ENCODE results near the gene RBMS1. TPM values are rescaled to one million over a fixed set of nuclear protein-coding genes. Genes with fewer than 3 reads are reported as not detected.

RBMS1 gene
- total RNA-seq, 1 donor from 2014 or later: 60.8 TPM

- no peak for ATAC-seq
- intact Hi-C loops (cut with micrococcal nuclease): no loop called here
These were observed 188.4 kb downstream of the RBMS1 start for GRCh38 chr2:160305081-160305750.

GRCh38 chr2:160303527-160303926 is 190.1 kb downstream of the RBMS1 start:
- ATAC-seq (peak; percentile 66), DNase-seq (no peak)
- intact Hi-C loops (cut with micrococcal nuclease): no loop called here

More at GRCh38 chr2:160305081-160305750, 188.4 kb downstream of the RBMS1 start:
- DNase-seq: no peak

DNA sequence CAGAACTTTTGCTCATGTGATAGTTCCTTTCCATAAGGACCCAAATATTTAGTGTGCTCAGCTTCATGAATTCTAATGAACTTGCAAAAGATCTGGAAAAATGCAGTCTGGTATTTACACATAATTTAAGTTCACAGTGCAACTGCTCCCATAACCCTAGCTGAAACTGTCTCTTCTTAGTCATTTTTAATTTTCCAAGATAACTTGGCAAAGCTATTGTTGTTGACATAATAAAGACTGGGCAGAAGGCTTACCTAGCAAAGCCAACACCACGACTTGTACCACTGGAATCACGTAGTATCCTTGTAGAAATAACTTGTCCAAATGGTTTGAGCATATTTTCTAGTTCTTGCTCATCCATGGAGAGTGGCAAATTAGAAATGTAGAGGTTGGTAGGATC is 190.5 kb downstream of the RBMS1 start:
- DNase-seq: no peak
- intact Hi-C loops (cut with micrococcal nuclease): no loop called here
- no peak for ATAC-seq

DNA sequence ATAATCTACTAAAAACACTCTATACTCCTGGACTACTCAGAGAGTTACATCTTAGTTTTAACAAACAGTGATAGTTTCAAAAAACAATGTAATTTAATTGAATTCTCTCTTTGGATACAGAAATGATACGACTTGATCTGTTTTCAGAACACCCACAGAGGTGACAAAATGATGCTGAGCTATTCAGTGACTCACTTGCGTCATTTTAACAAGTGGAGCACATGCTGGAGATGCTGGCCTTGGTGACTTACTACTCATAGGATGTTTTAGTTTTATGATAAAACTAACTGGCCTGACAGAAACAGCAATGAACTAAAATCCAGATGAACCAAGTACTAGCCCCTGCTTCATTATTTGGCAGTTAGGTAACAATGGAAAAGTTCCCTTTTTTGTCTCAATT is 192.2 kb downstream of the RBMS1 start:
- ATAC-seq: no peak
- intact Hi-C loops (cut with micrococcal nuclease): no loop called here
- no peak for DNase-seq

DNA sequence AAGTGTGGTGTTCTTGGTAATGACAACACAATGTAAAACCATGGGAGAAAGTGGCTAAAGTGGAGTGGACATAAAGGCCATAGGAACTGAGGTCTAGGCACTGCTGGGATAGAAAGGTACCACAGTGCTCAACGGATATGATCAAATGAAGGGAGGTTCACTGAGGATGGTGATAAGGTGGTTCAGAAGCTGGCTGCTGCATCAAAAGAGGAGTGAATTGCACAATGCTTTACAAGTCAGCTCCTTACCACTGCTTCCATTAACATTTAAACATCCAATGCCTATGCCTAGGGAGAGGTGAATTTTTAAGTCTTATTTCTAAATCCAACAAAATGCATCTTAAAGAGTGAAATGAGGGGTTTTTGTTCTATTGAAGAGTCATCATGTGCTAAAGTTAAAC is 193.4 kb downstream of the RBMS1 start:
- ATAC-seq (no peak), DNase-seq (no peak)
- intact Hi-C loops (cut with micrococcal nuclease): no loop called here

DNA sequence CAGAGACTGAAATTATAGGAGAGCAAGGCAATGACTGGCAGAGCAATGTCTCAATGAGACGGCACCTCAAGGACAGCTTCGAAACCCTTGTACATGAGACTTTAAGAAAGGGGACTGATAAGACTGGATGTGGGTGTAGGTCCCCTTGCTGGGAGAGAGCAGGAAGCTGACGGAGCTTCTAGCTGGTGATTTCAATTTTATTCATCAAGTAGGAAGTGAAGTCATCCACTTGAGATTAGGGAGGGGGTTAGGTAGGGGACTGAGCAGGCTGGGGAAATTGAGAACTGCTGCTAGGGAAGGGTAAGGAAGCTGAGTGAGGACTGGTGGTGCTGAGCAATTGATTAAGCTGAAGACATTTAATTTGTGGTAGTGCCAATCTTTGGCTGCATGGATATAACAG is 194.1 kb downstream of the RBMS1 start:
- ATAC-seq: no peak
- intact Hi-C loops (cut with micrococcal nuclease): no loop called here
- no peak for DNase-seq

DNA sequence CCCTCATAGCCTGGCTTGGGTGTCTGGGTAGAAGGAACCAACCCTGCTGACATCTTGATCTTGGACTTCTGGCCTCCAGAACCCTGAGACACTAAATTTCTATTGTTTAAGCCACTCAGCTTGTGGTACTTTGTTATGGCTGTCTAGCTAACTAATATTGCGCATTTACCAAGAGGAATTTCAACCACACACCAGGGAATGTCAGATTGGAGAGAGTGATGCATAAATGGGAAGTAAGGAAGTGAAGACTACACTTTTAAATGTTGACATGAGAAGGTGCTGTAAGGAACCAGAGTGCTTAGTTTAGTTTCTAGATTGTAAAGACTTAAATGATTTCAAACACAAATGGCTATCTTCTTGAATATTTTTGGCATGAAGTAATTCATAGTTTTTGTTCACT is 194.6 kb downstream of the RBMS1 start:
- intact Hi-C loops (cut with micrococcal nuclease): no loop called here
- no peak for ATAC-seq

GRCh38 chr2:160295519-160296207 is 197.9 kb downstream of the RBMS1 start:
- no peak for DNase-seq
- intact Hi-C loops (cut with micrococcal nuclease): no loop called here
- no peak for ATAC-seq

More for the DNA sequence above, 194.6 kb downstream of the RBMS1 start:
- DNase-seq: no peak

GRCh38 chr2:160294889-160295288 is 198.7 kb downstream of the RBMS1 start:
- intact Hi-C loops (cut with micrococcal nuclease): no loop called here
- DNase-seq (no peak), ATAC-seq (no peak)

- peak; percentile 61 for DNase-seq
- intact Hi-C loops (cut with micrococcal nuclease): no loop called here
- ATAC-seq: peak; percentile 64
These were observed 199.2 kb downstream of the RBMS1 start for GRCh38 chr2:160294339-160294803.

DNA sequence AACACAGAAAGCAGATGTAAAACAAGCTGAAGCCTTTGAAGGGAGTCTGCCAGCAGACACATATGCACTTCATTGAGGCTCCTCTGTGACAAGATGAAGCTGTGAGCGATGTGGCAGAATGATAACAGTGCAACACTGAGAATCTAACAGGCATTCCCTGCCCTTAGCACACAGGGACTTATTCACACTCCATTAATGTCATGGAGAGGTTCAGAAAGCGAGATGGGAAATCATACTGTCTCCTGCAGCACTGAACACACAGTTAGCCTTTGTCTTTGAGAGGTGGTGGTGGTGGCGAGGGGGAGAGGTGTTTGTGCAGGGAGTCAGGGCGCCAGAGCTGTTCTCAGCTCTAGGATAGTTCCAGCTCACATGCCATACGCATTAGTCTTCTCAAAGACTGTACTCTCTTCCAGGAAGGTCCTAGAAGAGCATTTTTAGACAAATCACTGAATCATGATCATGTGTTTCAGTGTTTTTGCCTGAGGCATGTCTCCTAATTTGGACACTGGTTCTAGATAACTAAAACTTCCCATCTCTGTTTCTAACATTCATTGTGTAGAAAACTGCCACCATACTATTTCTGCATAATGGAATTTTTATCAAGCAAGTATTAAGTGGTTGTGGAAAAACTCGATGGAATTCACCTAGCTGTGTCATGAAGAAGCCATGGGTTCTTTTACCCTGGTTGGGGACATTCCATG is 200.1 kb downstream of the RBMS1 start:
- intact Hi-C loops (cut with micrococcal nuclease): no loop called here
- ATAC-seq (peak; percentile 46), DNase-seq (no peak)

DNA sequence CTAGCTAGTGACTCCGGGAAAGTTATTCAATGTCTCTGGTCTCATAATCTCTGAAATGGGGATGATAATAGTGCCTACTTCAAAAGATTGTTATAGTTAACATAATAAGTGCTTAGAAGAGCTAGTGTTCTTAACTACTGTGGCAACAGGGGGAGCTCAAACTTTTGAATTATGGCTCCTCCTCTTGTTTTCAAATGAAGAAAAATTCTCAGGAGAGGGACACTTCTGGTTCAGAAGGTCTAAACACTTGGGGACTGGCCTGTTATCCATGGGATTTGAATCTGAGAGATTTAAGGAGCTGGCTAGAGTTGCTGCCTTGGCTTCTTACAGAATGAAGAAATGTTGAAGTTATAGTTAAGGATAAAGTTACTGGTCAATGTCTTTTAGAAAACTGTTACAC is 201.4 kb downstream of the RBMS1 start:
- DNase-seq (no peak), ATAC-seq (peak; percentile 9)
- intact Hi-C loops (cut with micrococcal nuclease): no loop called here

DNA sequence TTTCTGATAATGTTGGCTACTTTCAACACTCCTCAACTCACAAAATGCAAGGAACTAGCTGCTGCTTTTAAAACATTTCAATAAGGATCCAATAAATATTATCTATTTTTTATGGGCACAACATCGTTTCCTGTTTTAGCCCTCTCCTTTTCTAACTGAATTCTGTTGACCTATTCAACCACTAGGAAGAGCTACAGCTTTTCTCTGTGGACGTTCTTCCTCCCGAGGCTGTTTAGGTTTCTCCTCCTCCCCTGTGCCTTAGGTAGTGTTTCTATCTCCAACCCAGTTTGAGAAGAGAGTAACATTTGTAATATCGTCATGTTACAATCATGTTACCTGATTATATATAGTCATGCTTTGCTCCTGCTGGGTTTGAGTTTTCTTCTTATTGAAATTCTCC is 202.2 kb downstream of the RBMS1 start:
- no peak for DNase-seq
- peak; percentile 26 for ATAC-seq
- intact Hi-C loops (cut with micrococcal nuclease): no loop called here

GRCh38 chr2:160290598-160290997 is 203.0 kb downstream of the RBMS1 start:
- ATAC-seq: no peak
- intact Hi-C loops (cut with micrococcal nuclease): no loop called here
- no peak for DNase-seq

- ATAC-seq (no peak), DNase-seq (no peak)
- intact Hi-C loops (cut with micrococcal nuclease): no loop called here
These were observed 203.8 kb downstream of the RBMS1 start for GRCh38 chr2:160289831-160290230.

- DNase-seq: no peak
- intact Hi-C loops (cut with micrococcal nuclease): no loop called here
- no peak for ATAC-seq
These were observed 204.5 kb downstream of the RBMS1 start for GRCh38 chr2:160289126-160289525.

GRCh38 chr2:160288324-160288723 is 205.3 kb downstream of the RBMS1 start:
- ATAC-seq: peak; percentile 31
- intact Hi-C loops (cut with micrococcal nuclease): no loop called here
- no peak for DNase-seq

DNA sequence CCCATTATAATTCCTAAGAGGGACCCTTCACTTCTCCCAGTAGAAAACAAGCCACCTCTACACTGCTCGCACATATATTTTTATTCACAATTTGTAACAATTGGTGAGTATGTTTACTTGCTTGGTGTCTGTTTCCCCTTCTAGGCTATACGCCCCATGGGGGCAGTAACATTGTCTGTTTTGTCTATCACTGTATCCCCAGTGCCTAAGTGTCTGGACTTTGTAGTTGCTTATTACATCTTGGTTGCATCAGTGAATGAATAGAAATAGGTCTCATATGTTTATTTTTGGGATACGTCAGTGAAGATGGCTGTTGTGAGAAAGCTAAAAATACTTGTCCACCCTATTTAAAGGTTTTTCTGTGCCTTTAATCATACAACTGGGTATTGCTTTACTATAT is 206.1 kb downstream of the RBMS1 start:
- peak; percentile 23 for ATAC-seq
- no peak for DNase-seq
- intact Hi-C loops (cut with micrococcal nuclease): no loop called here

GRCh38 chr2:160286551-160286950 is 207.1 kb downstream of the RBMS1 start:
- DNase-seq (no peak), ATAC-seq (no peak)
- intact Hi-C loops (cut with micrococcal nuclease): no loop called here

GRCh38 chr2:160283675-160284074 is 209.9 kb downstream of the RBMS1 start:
- intact Hi-C loops (cut with micrococcal nuclease): no loop called here
- ATAC-seq (no peak), DNase-seq (no peak)

Measured in left ventricle myocardium superior (tissue), 1 donor.